Measurements from ENCODE around the gene NELFCD. TPM values are rescaled to one million over a fixed set of nuclear protein-coding genes. Genes with fewer than 3 reads are reported as not detected.

The NELFCD gene
- total RNA-seq, result 116 and 122 TPM in 2 replicates
- long read RNA-seq, transcript NELFCD-213 (15 exons, 2,305 nt), result major isoform, 465 of 677 reads
- long read RNA-seq, partial matches to known transcripts, result 45 of 677 reads
- long read RNA-seq, other reads (novel, unspliced or antisense), result 161 of 677 reads

- Mint-ChIP-seq H3K27me3 (peaks cover 5% of the 10 kb centered on the region), H3K27ac (peak within 1 kb of the TSS; percentile 91), H3K36me3 (ENCODE audit: insufficient read depth) (peaks cover 6% of the 10 kb centered on the region), H3K4me1 (ENCODE audit: low read depth) (peaks cover 24% of the 10 kb centered on the region), H3K4me3 (ENCODE audit: low read depth) (peak within 1 kb of the TSS; percentile 87), H3K9me3 (ENCODE audit: low read depth) (no peaks in the 10 kb centered on the region)
- TF ChIP-seq CTCF (IDR thresholded peaks at IDR 0.05; ENCODE audit: unreplicated experiment), result no peak
- peak; percentile 87 for DNase-seq (ENCODE audit: low spot score, unreplicated experiment)
Measured at GRCh38 chr20:58980711-58981627, at the start of gene NELFCD. TSS of gene NELFCD (plus strand) at chr20:58981256. CDS start at chr20:58981310, 54 bp downstream.

GRCh38 chr20:58932170-58932569, 48.9 kb upstream of the NELFCD start:
- TF ChIP-seq CTCF (IDR thresholded peaks at IDR 0.05; ENCODE audit: unreplicated experiment), result no peak
- H3K9me3 Mint-ChIP-seq (ENCODE audit: low read depth), result peaks cover 3% of the 10 kb centered on the region
- H3K27me3 Mint-ChIP-seq, result peaks cover 23% of the 10 kb centered on the region
- DNase-seq (ENCODE audit: low spot score, unreplicated experiment), result no peak
- H3K27ac Mint-ChIP-seq, result no peak overlapping the region
- no peaks in the 10 kb centered on the region for H3K4me1 Mint-ChIP-seq (ENCODE audit: low read depth)
- H3K36me3 Mint-ChIP-seq (ENCODE audit: insufficient read depth), result no peaks in the 10 kb centered on the region
- H3K4me3 Mint-ChIP-seq (ENCODE audit: low read depth), result no peak overlapping the region

GRCh38 chr20:58938078-58938477, 43.0 kb upstream of the NELFCD start:
- H3K9me3 Mint-ChIP-seq (ENCODE audit: low read depth), result peaks cover 3% of the 10 kb centered on the region
- DNase-seq (ENCODE audit: low spot score, unreplicated experiment), result no peak
- H3K4me3 Mint-ChIP-seq (ENCODE audit: low read depth), result no peak overlapping the region
- peaks cover 5% of the 10 kb centered on the region for H3K4me1 Mint-ChIP-seq (ENCODE audit: low read depth)
- TF ChIP-seq CTCF (IDR thresholded peaks at IDR 0.05; ENCODE audit: unreplicated experiment), result no peak
- H3K27me3 Mint-ChIP-seq, result peaks cover 2% of the 10 kb centered on the region
- H3K27ac Mint-ChIP-seq, result no peak overlapping the region
- H3K36me3 Mint-ChIP-seq (ENCODE audit: insufficient read depth), result no peaks in the 10 kb centered on the region

GRCh38 chr20:58938541-58938940, 42.5 kb upstream of the NELFCD start:
- Mint-ChIP-seq H3K36me3 (ENCODE audit: insufficient read depth) (no peaks in the 10 kb centered on the region), H3K4me1 (ENCODE audit: low read depth) (peaks cover 5% of the 10 kb centered on the region), H3K27ac (no peak overlapping the region), H3K9me3 (ENCODE audit: low read depth) (peaks cover 3% of the 10 kb centered on the region), H3K27me3 (peaks cover 2% of the 10 kb centered on the region), H3K4me3 (ENCODE audit: low read depth) (no peak overlapping the region)
- no peak for TF ChIP-seq CTCF (IDR thresholded peaks at IDR 0.05; ENCODE audit: unreplicated experiment)
- DNase-seq (ENCODE audit: low spot score, unreplicated experiment), result no peak

GRCh38 chr20:58941471-58941870, 39.6 kb upstream of the NELFCD start:
- peaks cover 2% of the 10 kb centered on the region for H3K27me3 Mint-ChIP-seq
- no peak for DNase-seq (ENCODE audit: low spot score, unreplicated experiment)
- no peak overlapping the region for H3K4me3 Mint-ChIP-seq (ENCODE audit: low read depth)
- H3K36me3 Mint-ChIP-seq (ENCODE audit: insufficient read depth), result peaks cover 2% of the 10 kb centered on the region
- no peak for TF ChIP-seq CTCF (IDR thresholded peaks at IDR 0.05; ENCODE audit: unreplicated experiment)
- no peaks in the 10 kb centered on the region for H3K9me3 Mint-ChIP-seq (ENCODE audit: low read depth)
- peaks cover 14% of the 10 kb centered on the region for H3K4me1 Mint-ChIP-seq (ENCODE audit: low read depth)
- no peak overlapping the region for H3K27ac Mint-ChIP-seq
